ENCODE results near the gene NSD2. TPM values are rescaled to one million over a fixed set of nuclear protein-coding genes. Genes with fewer than 3 reads are reported as not detected.
"Not testable (repeated sequence)": the region's sequence is repeated elsewhere in the genome, so short reads cannot be mapped to it uniquely, and the experiment has no call there.

NSD2 gene
- total RNA-seq, 1 experiment from 2014 or later, result 69.0 TPM

DNA sequence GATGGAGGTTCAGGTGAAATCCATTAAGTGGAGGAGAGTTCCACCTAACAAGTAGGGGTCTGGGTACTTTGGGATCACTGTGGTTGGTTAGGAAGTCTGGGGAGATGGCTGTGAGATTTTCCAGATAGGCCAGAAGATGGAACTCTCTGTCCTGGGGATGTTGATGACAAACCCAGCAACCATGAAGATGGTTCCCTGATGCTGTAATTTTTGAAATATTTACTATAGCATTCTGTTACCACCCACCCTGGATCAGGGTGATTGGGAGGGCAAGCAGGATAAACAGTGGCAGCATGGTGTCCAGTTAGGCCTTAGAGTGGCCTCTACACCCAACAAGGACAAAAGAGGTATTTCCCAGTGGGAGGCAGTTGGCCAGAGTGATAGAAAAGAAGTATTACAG is 153.5 kb downstream of the NSD2 start:
- H2AFZ ChIP-seq (ENCODE audit: low read length), result no peak overlapping the region
- no peaks in the 10 kb centered on the region for H4K20me1 ChIP-seq (ENCODE audit: low read length)
- CTCF ChIA-PET, result no interaction called here
- no peak overlapping the region for H3K9ac ChIP-seq (ENCODE audit: low read length)
- POLR2A ChIA-PET (ENCODE audit: unreplicated experiment), result no interaction called here
- intact Hi-C loops (cut with micrococcal nuclease), result loop anchor here (10.0 kb wide), 1 partner anchor 160 kb away; no protein-coding TSS in a partner anchor
- no peaks in the 10 kb centered on the region for H3K36me3 ChIP-seq (ENCODE audit: low read depth, low read length)
- DNase-seq (no peak), ATAC-seq (no peak)
- no peaks in the 10 kb centered on the region for H3F3A ChIP-seq (ENCODE audit: low read length, unreplicated experiment)
- TF ChIP-seq, protein P1, sequence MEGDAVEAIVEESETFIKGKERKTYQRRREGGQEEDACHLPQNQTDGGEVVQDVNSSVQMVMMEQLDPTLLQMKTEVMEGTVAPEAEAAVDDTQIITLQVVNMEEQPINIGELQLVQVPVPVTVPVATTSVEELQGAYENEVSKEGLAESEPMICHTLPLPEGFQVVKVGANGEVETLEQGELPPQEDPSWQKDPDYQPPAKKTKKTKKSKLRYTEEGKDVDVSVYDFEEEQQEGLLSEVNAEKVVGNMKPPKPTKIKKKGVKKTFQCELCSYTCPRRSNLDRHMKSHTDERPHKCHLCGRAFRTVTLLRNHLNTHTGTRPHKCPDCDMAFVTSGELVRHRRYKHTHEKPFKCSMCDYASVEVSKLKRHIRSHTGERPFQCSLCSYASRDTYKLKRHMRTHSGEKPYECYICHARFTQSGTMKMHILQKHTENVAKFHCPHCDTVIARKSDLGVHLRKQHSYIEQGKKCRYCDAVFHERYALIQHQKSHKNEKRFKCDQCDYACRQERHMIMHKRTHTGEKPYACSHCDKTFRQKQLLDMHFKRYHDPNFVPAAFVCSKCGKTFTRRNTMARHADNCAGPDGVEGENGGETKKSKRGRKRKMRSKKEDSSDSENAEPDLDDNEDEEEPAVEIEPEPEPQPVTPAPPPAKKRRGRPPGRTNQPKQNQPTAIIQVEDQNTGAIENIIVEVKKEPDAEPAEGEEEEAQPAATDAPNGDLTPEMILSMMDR (conservative IDR thresholded peaks at IDR 0.05; ENCODE audit: low read depth, low read length), result no peak
- no peak for TF ChIP-seq EZH2 (IDR thresholded peaks at IDR 0.05; ENCODE audit: low read length, unreplicated experiment)
- no peak for TF ChIP-seq EZH2phosphoT487 (IDR thresholded peaks at IDR 0.05; ENCODE audit: borderline replicate concordance, low read length)
- no peaks in the 10 kb centered on the region for H3K27me3 ChIP-seq (ENCODE audit: low read length)
- H3K4me1 ChIP-seq (ENCODE audit: insufficient read depth, low read length), result no peaks in the 10 kb centered on the region
- no peaks in the 10 kb centered on the region for H3K79me2 ChIP-seq (ENCODE audit: low read length)
- no peak overlapping the region for H3K4me3 ChIP-seq (ENCODE audit: low read length)
- H3K27ac ChIP-seq (ENCODE audit: low read length), result no peak overlapping the region
- BruUV-seq (replicated peaks), result no TSS peak
- no peaks in the 10 kb centered on the region for H3K9me3 ChIP-seq (ENCODE audit: low read length)
- H3K4me2 ChIP-seq (ENCODE audit: low read length), result no peak overlapping the region
- no peaks in the 10 kb centered on the region for H3K9me2 ChIP-seq (replicated peaks; ENCODE audit: low read length)

DNA sequence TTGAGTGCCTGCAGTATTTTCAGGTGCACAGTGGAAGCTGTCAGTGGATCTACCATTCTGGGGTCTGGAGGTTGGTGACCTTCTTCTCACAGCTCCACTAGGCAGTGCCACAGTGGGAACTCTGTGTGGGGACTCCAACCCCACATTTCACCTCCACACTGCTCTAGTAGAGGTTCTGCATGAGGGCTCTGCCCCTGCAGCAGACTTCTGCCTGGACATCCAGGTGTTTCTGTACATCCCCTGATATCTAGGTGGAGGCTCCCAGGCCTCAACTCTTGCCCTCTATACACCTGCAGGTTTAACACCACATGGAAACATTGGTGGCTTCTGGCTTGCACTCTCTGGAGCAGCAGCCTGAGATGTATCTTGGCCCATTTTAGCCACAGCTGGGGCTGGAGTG is 154.6 kb downstream of the NSD2 start:
- H3K9me3 ChIP-seq (ENCODE audit: low read length), result no peaks in the 10 kb centered on the region
- no peaks in the 10 kb centered on the region for H3F3A ChIP-seq (ENCODE audit: low read length, unreplicated experiment)
- TF ChIP-seq EZH2 (IDR thresholded peaks at IDR 0.05; ENCODE audit: low read length, unreplicated experiment), result no peak
- TF ChIP-seq, protein P1 (conservative IDR thresholded peaks at IDR 0.05; ENCODE audit: low read depth, low read length), result no peak
- no peak for TF ChIP-seq EZH2phosphoT487 (IDR thresholded peaks at IDR 0.05; ENCODE audit: borderline replicate concordance, low read length)
- DNase-seq (no peak), ATAC-seq (no peak)
- no peak overlapping the region for H2AFZ ChIP-seq (ENCODE audit: low read length)
- H3K27ac ChIP-seq (ENCODE audit: low read length), result no peak overlapping the region
- no peaks in the 10 kb centered on the region for H3K79me2 ChIP-seq (ENCODE audit: low read length)
- intact Hi-C loops (cut with micrococcal nuclease), result loop anchor here (10.0 kb wide), 1 partner anchor 159 kb away; no protein-coding TSS in a partner anchor
- no TSS peak for BruUV-seq (replicated peaks)
- no peaks in the 10 kb centered on the region for H3K27me3 ChIP-seq (ENCODE audit: low read length)
- H3K4me3 ChIP-seq (ENCODE audit: low read length), result no peak overlapping the region
- H3K4me1 ChIP-seq (ENCODE audit: insufficient read depth, low read length), result no peaks in the 10 kb centered on the region
- CTCF ChIA-PET, result no interaction called here
- no peaks in the 10 kb centered on the region for H3K9me2 ChIP-seq (replicated peaks; ENCODE audit: low read length)
- no peak overlapping the region for H3K4me2 ChIP-seq (ENCODE audit: low read length)
- H3K9ac ChIP-seq (ENCODE audit: low read length), result no peak overlapping the region
- POLR2A ChIA-PET (ENCODE audit: unreplicated experiment), result no interaction called here
- no peaks in the 10 kb centered on the region for H3K36me3 ChIP-seq (ENCODE audit: low read depth, low read length)
- H4K20me1 ChIP-seq (ENCODE audit: low read length), result no peaks in the 10 kb centered on the region

DNA sequence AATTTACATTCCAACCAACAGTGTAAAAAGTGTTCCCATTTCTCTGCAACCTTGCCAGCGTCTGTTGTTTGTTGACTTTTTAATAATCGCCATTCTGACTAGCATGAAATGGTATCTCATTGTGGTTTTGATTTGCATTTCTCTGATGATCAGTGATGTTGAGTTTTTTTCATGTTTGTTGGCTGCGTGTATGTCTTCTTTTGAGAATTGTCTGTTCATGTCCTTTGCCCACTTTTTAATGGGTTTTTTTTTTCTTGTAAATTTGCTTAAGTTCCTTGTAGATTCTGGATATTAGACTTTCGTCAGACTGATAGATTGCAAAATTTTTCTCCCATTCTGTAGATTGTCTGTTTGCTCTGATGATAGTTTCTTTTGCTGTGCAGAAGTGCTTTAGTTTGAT is 155.9 kb downstream of the NSD2 start:
- BruUV-seq (replicated peaks); CTCF ChIA-PET: not testable (repeated sequence)

DNA sequence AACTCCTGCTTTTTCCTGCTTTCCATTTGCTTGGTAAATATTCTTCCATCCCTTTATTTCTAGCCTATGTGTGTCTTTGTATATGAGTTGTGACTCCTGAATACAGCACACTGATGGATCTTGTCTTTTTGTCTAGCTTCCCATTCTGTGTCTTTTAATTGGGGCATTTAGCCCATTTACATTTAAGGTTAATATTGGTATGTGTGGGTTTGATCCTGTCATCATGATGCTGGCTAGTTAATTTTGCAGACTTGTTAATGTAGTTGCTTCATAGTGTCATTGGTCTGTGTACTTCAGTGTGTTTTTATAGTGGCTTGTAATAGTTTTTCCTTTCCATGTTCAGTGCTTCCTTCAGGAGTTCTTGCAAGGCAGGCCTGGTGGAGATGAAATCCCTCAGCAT is 160.0 kb downstream of the NSD2 start:
- H3K27me3 ChIP-seq (ENCODE audit: low read length); H4K20me1 ChIP-seq (ENCODE audit: low read length); H3K9me3 ChIP-seq (ENCODE audit: low read length); intact Hi-C loops (cut with micrococcal nuclease); DNase-seq; H3K4me1 ChIP-seq (ENCODE audit: insufficient read depth, low read length); H3F3A ChIP-seq (ENCODE audit: low read length, unreplicated experiment); H3K9me2 ChIP-seq (replicated peaks; ENCODE audit: low read length); H2AFZ ChIP-seq (ENCODE audit: low read length); H3K27ac ChIP-seq (ENCODE audit: low read length); H3K9ac ChIP-seq (ENCODE audit: low read length); H3K79me2 ChIP-seq (ENCODE audit: low read length); BruUV-seq (replicated peaks); H3K4me3 ChIP-seq (ENCODE audit: low read length); ATAC-seq; CTCF ChIA-PET; H3K36me3 ChIP-seq (ENCODE audit: low read depth, low read length); H3K4me2 ChIP-seq (ENCODE audit: low read length): not testable (repeated sequence)
- POLR2A ChIA-PET (ENCODE audit: unreplicated experiment), result interaction anchor here (0.6 kb wide), 1 partner anchor 27 kb away, joined by 3 read pairs; no protein-coding TSS in a partner anchor

More for the DNA sequence above, 155.9 kb downstream of the NSD2 start:
- H3K9me2 ChIP-seq (replicated peaks; ENCODE audit: low read length); ATAC-seq; H3F3A ChIP-seq (ENCODE audit: low read length, unreplicated experiment); H3K27me3 ChIP-seq (ENCODE audit: low read length); H3K4me2 ChIP-seq (ENCODE audit: low read length); H3K9me3 ChIP-seq (ENCODE audit: low read length); H4K20me1 ChIP-seq (ENCODE audit: low read length); POLR2A ChIA-PET (ENCODE audit: unreplicated experiment); H2AFZ ChIP-seq (ENCODE audit: low read length); H3K9ac ChIP-seq (ENCODE audit: low read length); H3K4me3 ChIP-seq (ENCODE audit: low read length); H3K79me2 ChIP-seq (ENCODE audit: low read length); H3K27ac ChIP-seq (ENCODE audit: low read length); DNase-seq; H3K4me1 ChIP-seq (ENCODE audit: insufficient read depth, low read length); H3K36me3 ChIP-seq (ENCODE audit: low read depth, low read length): not testable (repeated sequence)
- intact Hi-C loops (cut with micrococcal nuclease), result loop anchor here (10.0 kb wide), 1 partner anchor 158 kb away; no protein-coding TSS in a partner anchor
